Ovary (tissue), 3 donors: Measurements from ENCODE around the gene AKT3.

ENCODE experiments used
- EP300 ChIP-seq: sonication (generic); formaldehyde crosslinking; IDR thresholded peaks from one replicate; pipeline ENCODE4 v1.6.1; 2017; ENCODE audit warnings: antibody characterized with exemption
- POLR2A ChIP-seq: fragments of 450-650 bp; IDR thresholded peaks from one replicate; pipeline ENCODE4 v1.6.1; 2017; ENCODE audit warnings: antibody characterized with exemption, mild to moderate bottlenecking, moderate library complexity
- TF ChIP-seq, protein P1 (sequence below), 3 donors: fragments of 450-650 bp in 2 of 3; fragments of 200-600 bp in 1 of 3; IDR thresholded peaks; one replicate each; pipeline versions ENCODE4 v1.5.1 to v1.8.0; 2016 to 2022; ENCODE audit warnings: antibody characterized with exemption in 3 of 3, mild to moderate bottlenecking in 1 of 3
- donor health status: DM: no; HTN: no; CAD: no.

DNA sequence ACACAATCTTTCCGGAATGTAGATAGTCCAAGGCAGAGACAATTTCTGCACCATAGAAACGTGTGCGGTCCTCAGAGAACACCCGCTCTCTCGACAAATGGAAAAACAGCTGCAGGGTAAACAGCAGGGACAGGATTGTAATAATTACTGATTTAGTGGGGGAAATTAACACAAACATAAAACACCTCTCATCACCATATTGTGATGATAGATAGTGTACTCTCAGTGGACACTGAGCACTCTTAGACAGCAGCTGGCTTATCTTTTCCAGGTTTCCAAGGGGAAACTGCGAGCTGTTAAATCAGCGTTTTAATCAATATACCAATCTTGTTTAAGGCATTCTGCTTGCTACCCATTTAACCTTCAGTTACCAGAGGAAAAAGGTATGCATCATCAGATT lies 277.1 kb downstream of the AKT3 start:
- TF ChIP-seq POLR2A (no peak), EP300 (no peak)
- TF ChIP-seq, protein P1, sequence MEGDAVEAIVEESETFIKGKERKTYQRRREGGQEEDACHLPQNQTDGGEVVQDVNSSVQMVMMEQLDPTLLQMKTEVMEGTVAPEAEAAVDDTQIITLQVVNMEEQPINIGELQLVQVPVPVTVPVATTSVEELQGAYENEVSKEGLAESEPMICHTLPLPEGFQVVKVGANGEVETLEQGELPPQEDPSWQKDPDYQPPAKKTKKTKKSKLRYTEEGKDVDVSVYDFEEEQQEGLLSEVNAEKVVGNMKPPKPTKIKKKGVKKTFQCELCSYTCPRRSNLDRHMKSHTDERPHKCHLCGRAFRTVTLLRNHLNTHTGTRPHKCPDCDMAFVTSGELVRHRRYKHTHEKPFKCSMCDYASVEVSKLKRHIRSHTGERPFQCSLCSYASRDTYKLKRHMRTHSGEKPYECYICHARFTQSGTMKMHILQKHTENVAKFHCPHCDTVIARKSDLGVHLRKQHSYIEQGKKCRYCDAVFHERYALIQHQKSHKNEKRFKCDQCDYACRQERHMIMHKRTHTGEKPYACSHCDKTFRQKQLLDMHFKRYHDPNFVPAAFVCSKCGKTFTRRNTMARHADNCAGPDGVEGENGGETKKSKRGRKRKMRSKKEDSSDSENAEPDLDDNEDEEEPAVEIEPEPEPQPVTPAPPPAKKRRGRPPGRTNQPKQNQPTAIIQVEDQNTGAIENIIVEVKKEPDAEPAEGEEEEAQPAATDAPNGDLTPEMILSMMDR (IDR thresholded peaks at IDR 0.05) = no peak
